Ovary (tissue), 3 donors: ENCODE measurements around the gene C1orf198.

Experiments used
- POLR2A ChIP-seq: fragments of 450-650 bp; IDR thresholded peaks from one replicate; pipeline ENCODE4 v1.6.1; 2017; ENCODE audit warnings: antibody characterized with exemption, mild to moderate bottlenecking, moderate library complexity
- TF ChIP-seq, protein P1 (sequence below), 3 donors: fragments of 450-650 bp in 2 of 3; fragments of 200-600 bp in 1 of 3; IDR thresholded peaks; one replicate each; pipeline versions ENCODE4 v1.5.1 to v1.8.0; 2016 to 2022; ENCODE audit warnings: antibody characterized with exemption in 3 of 3, mild to moderate bottlenecking in 1 of 3
- donor health status: DM: no; HTN: no; CAD: no.

DNA sequence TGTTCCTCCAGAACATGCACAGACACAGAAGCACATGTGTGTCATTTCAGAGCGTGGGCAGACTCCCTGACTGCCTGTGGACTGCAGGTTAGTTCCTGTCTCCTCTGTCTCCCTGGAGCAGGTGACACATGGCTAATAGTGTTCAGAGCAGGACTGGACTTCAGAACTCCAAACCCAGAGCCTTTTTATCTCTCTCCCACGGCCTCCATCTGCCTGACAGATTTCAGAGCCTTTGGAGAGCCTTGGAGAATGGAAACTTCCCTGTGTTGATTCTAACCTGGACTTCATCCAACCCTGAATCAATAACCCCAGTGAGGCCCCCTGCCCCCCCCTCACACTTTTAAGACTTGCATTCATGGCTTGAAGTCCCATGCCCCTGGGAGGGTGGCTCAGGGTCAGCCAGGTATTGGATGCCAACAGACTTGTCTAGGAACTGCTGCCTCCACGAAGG, 44.4 kb downstream of the C1orf198 start:
- TF ChIP-seq, protein P1, sequence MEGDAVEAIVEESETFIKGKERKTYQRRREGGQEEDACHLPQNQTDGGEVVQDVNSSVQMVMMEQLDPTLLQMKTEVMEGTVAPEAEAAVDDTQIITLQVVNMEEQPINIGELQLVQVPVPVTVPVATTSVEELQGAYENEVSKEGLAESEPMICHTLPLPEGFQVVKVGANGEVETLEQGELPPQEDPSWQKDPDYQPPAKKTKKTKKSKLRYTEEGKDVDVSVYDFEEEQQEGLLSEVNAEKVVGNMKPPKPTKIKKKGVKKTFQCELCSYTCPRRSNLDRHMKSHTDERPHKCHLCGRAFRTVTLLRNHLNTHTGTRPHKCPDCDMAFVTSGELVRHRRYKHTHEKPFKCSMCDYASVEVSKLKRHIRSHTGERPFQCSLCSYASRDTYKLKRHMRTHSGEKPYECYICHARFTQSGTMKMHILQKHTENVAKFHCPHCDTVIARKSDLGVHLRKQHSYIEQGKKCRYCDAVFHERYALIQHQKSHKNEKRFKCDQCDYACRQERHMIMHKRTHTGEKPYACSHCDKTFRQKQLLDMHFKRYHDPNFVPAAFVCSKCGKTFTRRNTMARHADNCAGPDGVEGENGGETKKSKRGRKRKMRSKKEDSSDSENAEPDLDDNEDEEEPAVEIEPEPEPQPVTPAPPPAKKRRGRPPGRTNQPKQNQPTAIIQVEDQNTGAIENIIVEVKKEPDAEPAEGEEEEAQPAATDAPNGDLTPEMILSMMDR (IDR thresholded peaks at IDR 0.05): no peak
- no peak for TF ChIP-seq POLR2A
